ENCODE data around the gene CUL2.
"Not testable (repeated sequence)": the region's sequence is repeated elsewhere in the genome, so short reads cannot be mapped to it uniquely, and the experiment has no call there.

CUL2 gene

GRCh38 chr10:35079763-35080162 lies 10.4 kb downstream of the CUL2 start:
- DNase-seq = no peak

GRCh38 chr10:35079265-35079664 lies 10.9 kb downstream of the CUL2 start:
- no peak for DNase-seq

GRCh38 chr10:35075228-35075627 lies 14.9 kb downstream of the CUL2 start:
- DNase-seq = no peak

- no peak for DNase-seq
These were observed 15.9 kb downstream of the CUL2 start for GRCh38 chr10:35074266-35074665.

GRCh38 chr10:35070521-35070920 lies 19.6 kb downstream of the CUL2 start:
- DNase-seq = no peak

GRCh38 chr10:35063837-35064454 lies 26.2 kb downstream of the CUL2 start:
- DNase-seq = no peak

GRCh38 chr10:35059481-35059880 lies 30.7 kb downstream of the CUL2 start:
- no peak for DNase-seq

- no peak for DNase-seq
These were observed 31.5 kb downstream of the CUL2 start for GRCh38 chr10:35058686-35059085.

- no peak for DNase-seq
These were observed 32.0 kb downstream of the CUL2 start for GRCh38 chr10:35058134-35058533.

GRCh38 chr10:35056686-35057085 lies 33.5 kb downstream of the CUL2 start:
- no peak for DNase-seq

- no peak for DNase-seq
These were observed 34.0 kb downstream of the CUL2 start for GRCh38 chr10:35056133-35056532.

- no peak for DNase-seq
These were observed 39.6 kb downstream of the CUL2 start for GRCh38 chr10:35050568-35050967.

GRCh38 chr10:35046074-35046473 lies 44.1 kb downstream of the CUL2 start:
- DNase-seq = no peak

GRCh38 chr10:35045275-35045674 lies 44.9 kb downstream of the CUL2 start:
- not testable (repeated sequence) for DNase-seq

GRCh38 chr10:35043796-35044344 lies 46.3 kb downstream of the CUL2 start:
- DNase-seq = no peak

GRCh38 chr10:35042783-35043182 lies 47.4 kb downstream of the CUL2 start:
- no peak for DNase-seq

- no peak for DNase-seq
These were observed 48.6 kb downstream of the CUL2 start for GRCh38 chr10:35041502-35041879.

GRCh38 chr10:35040760-35041501 lies 49.2 kb downstream of the CUL2 start:
- no peak for DNase-seq

- no peak for DNase-seq
These were observed 53.0 kb downstream of the CUL2 start for GRCh38 chr10:35037104-35037503.

GRCh38 chr10:35035606-35036005 lies 54.5 kb downstream of the CUL2 start:
- no peak for DNase-seq

GRCh38 chr10:35027567-35027966 lies 62.6 kb downstream of the CUL2 start:
- no peak for DNase-seq

- DNase-seq = no peak
These were observed 64.2 kb downstream of the CUL2 start for GRCh38 chr10:35025916-35026315.

GRCh38 chr10:35020481-35020880 lies 69.7 kb downstream of the CUL2 start:
- DNase-seq = no peak
